ENCODE results near the gene CSNK1G2. TPM values are rescaled to one million over a fixed set of nuclear protein-coding genes. Genes with fewer than 3 reads are reported as not detected.

CSNK1G2 gene
- total RNA-seq, 4 donors from 2014 or later = 47.2 to 67.6 (median 60.8) TPM

GRCh38 chr19:1968279-1969175, 27.6 kb downstream of the CSNK1G2 start:
- intact Hi-C loops (cut with DNase I) = no loop called here
- peaks cover 0 to 3% of the 10 kb centered on the region in 2 donors for H3K36me3 ChIP-seq
- H3K4me3 ChIP-seq (replicated peaks in 1 of 3) = no peak overlapping the region
- no peaks in the 10 kb centered on the region for H3K9me3 ChIP-seq
- no peaks in the 10 kb centered on the region for H3K27me3 ChIP-seq
- no peak for TF ChIP-seq CTCF (IDR thresholded peaks at IDR 0.05)
- TF ChIP-seq POLR2A (IDR thresholded peaks at IDR 0.05) = no peak
- no peaks in the 10 kb centered on the region for H3K4me1 ChIP-seq
- no peak for DNase-seq
- H3K27ac ChIP-seq = no peak overlapping the region
- WGBS, 2 donors = 78 to 88% methylated on average over 11 to 18 of the region's 34 CpGs

- H3K27ac ChIP-seq = no peak overlapping the region
- 92 to 96% methylated on average over 35 to 43 of the region's 49 CpGs for WGBS, 2 donors
- no peak overlapping the region for H3K4me3 ChIP-seq (replicated peaks in 1 of 3)
- TF ChIP-seq CTCF (IDR thresholded peaks at IDR 0.05) (no peak), POLR2A (IDR thresholded peaks at IDR 0.05) (no peak)
- peaks cover 0 to 3% of the 10 kb centered on the region in 2 donors for H3K36me3 ChIP-seq
- H3K9me3 ChIP-seq = no peaks in the 10 kb centered on the region
- intact Hi-C loops (cut with DNase I) = no loop called here
- no peak for DNase-seq
- H3K27me3 ChIP-seq = no peaks in the 10 kb centered on the region
- H3K4me1 ChIP-seq = no peaks in the 10 kb centered on the region
Measured at GRCh38 chr19:1969176-1970002, 28.4 kb downstream of the CSNK1G2 start.

- Histone ChIP-seq H3K27ac (no peak overlapping the region), H3K27me3 (no peaks in the 10 kb centered on the region), H3K4me1 (no peaks in the 10 kb centered on the region), H3K9me3 (no peaks in the 10 kb centered on the region), H3K4me3 (replicated peaks in 1 of 3) (no peak overlapping the region), H3K36me3 (peaks cover 0 to 6% of the 10 kb centered on the region in 2 donors)
- TF ChIP-seq POLR2A (IDR thresholded peaks at IDR 0.05) (no peak), CTCF (IDR thresholded peaks at IDR 0.05) (no peak)
- 89 to 94% methylated on average over 14 to 31 of the region's 38 CpGs for WGBS, 2 donors
- DNase-seq = no peak
- intact Hi-C loops (cut with DNase I) = no loop called here
Measured at GRCh38 chr19:1970003-1970805, 29.2 kb downstream of the CSNK1G2 start.

- no peaks in the 10 kb centered on the region for H3K4me1 ChIP-seq
- H3K27ac ChIP-seq = no peak overlapping the region
- no peak for DNase-seq
- H3K27me3 ChIP-seq = no peaks in the 10 kb centered on the region
- TF ChIP-seq POLR2A (IDR thresholded peaks at IDR 0.05) (no peak), CTCF (IDR thresholded peaks at IDR 0.05) (no peak)
- H3K4me3 ChIP-seq (replicated peaks in 1 of 3) = no peak overlapping the region
- intact Hi-C loops (cut with DNase I) = no loop called here
- H3K36me3 ChIP-seq = peaks cover 0 to 9% of the 10 kb centered on the region in 2 donors
- no peaks in the 10 kb centered on the region for H3K9me3 ChIP-seq
- whole genome bisulfite sequencing, 2 donors = 93 to 98% methylated on average over 11 to 16 of the region's 27 CpGs
Measured at GRCh38 chr19:1970806-1971502, 30.0 kb downstream of the CSNK1G2 start.

Data from thyroid gland (tissue), 4 donors.